ENCODE results near the gene KLF16.
"Not testable (repeated sequence)": the region's sequence is repeated elsewhere in the genome, so short reads cannot be mapped to it uniquely, and the experiment has no call there.

Gene KLF16

DNA sequence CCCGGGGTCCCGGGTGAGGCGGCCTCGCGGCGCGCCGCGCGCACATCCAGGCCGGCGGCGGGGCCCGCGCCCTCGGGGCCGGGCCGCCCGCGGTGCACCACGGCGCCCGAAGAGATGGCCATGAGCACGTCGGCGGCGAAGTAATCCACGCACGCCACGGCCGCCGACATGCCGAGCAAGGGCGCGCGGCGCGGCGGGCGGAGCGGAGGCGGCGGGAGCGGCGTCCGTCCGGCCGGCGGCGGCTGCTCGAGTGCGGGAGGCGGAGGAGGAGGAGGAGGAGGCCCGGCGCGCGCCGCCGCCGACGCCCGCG, at the start of gene KLF16:
Gene KLF16 (minus strand): TSS at position 252 of the 310 bp plus-strand sequence. CDS start 82 bp downstream, at position 170.
- no peak for DNase-seq

DNA sequence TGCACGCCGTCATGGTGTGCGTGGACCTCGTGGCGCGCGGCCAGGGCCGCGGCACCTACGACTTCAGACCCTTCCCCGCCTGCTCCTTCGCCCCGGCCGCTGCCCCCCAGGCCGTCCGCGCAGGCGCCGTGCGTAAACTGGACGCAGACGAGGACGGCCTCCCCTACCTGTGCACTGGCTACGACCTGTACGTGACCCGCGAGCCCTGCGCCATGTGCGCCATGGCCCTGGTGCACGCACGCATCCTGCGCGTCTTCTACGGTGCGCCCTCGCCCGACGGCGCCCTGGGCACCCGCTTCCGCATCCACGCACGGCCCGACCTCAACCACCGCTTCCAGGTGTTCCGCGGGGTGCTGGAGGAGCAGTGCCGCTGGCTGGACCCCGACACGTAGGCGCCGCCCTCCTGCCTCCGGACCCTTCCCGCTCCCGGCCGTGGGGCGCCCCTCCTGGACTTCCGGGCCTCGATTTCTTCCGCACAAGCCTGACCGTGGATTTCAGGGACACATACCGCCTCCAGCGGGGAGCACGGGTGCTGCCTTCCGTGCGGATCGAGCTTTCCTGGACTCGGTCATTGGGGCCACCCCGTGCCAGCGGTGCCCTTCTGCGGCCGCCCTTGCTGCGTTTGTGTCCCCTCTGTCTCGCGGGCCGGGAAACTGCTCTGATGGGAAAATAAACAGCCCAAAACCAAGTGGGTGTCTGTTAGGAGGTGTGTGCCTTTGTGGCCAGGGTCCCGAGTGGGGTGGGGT, 49.6 kb upstream of the KLF16 start:
- no peak for DNase-seq

DNA sequence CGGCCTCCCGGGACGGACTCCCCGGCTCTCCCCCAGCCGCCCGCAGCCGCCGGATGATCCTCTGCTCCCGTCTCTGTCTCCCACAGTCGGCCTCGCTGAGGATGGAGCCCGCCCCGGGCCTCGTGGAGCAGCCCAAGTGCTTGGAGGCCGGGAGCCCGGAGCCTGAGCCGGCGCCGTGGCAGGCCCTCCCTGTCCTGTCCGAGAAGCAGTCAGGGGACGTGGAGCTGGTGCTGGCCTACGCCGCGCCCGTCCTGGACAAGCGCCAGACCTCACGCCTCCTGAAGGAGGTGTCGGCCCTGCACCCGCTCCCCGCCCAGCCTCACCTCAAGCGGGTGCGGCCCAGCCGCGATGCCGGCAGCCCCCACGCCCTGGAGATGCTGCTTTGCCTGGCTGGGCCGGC, 48.6 kb upstream of the KLF16 start:
- no peak for DNase-seq

DNA sequence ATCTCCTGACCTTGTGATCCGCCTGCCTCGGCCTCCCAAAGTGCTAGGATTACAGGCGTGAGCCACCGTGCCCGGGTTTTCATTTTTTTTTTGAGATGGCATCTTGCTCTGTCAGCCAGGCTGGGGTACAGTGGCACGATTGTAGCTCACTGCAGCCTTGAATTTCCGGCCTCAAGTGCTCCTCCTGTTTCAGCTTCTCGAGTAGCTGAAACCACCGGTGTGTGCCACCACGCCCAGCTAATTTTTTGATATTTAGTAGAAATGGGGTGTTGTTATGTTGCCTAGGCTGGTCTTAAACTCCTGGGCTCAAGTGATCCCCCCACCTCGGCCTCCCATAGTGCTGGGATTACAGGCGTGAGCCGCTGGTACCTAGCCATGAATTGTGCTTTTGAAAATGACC, 47.7 kb upstream of the KLF16 start:
- no peak for DNase-seq

- no peak for DNase-seq
Measured at GRCh38 chr19:1910177-1910576, 46.8 kb upstream of the KLF16 start.

- no peak for DNase-seq
Measured at GRCh38 chr19:1909761-1910080, 46.3 kb upstream of the KLF16 start.

- no peak for DNase-seq
Measured at GRCh38 chr19:1908364-1908678, 44.9 kb upstream of the KLF16 start.

DNA sequence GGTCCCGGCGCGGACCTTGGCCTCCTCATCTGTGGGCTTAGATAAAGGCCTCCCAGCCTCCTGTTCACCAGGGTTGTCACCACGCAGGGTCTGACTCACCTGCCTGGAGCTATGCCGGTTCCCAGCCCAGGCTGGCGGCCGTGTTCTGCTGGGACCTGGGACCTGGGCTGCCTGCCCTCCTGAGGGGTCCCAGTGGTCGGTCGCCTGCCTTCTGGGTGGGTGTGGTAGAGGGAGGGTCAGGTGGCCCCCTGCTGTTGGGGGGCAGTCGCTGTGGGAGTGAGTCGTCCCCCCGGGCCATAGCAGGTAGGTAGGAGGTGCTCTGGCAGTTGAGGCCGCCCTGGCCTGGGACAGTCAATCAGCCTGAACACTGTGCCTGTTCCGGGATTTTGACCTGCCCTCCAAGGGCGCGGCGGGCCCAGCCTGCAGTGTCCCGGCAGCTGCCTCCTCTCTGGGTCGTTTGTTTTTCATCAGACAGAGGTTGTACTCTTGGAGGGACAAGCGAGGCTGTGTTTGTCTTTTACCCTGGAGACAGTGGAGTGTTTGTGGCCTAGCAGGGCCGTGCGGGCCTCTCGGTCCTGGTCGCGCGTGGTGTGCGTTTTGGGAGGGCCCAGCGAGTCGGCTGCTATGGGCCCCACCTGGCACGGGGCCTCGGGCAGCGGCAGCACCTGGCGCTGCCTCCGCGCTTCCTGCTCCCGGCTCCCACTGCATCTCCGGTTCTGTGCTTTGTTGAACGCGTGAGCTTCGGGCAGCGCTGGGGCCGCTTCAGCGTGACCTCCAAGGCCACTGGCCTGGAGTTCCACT, 44.4 kb upstream of the KLF16 start:
- no peak for DNase-seq

DNA sequence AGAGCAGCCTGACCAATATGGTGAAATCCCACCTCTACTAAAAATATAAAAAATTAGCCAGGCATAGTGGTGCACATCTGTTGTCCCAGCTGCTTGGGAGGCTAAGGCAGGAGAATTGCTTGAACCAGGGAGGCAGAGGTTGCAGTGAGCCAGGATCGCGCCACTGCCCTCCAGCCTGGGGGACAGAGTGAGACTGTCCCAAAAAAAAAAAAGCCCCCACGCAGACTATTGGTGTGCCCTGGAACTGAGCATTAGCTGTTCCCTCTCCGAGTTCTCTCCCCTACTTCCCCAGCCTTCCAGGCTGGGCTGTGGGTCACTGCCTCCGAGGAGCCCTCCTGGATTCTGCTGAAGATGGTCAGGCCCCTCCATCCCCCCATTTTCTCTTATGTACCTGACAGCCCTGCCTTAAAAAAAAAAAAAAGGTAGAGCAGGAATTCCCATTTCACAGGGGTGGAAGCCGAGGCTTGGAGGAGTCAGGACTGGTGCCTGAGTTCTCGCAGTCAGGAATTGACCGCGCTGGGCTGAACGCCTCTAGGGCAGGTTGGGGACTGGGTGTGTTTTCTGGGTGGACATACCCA, 43.7 kb upstream of the KLF16 start:
- DNase-seq, result no peak

- no peak for DNase-seq
Measured at GRCh38 chr19:1905863-1906375, 42.5 kb upstream of the KLF16 start.

GRCh38 chr19:1905110-1905862, 41.9 kb upstream of the KLF16 start, which contains the start of the genes ADAT3 and SCAMP4:
ADAT3 (plus strand) TSS chr19:1905399; CDS start chr19:1912048, 6,649 bp downstream.
SCAMP4 (plus strand) TSS chr19:1905399; CDS start chr19:1915020, 9,621 bp downstream.
- peak; percentile 92 for DNase-seq

DNA sequence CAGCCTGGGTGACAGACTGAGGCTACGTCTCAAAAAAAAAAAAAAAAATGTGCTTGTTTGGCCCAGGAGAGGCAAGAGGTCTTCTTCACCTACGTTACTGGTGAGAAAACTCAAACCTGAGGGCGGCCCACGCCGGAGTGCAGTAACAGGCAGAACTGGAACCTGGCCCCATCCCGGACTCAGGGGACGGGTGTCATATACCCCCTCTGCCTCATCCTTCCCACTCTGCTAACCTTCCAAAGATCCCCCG, 41.4 kb upstream of the KLF16 start:
- no peak for DNase-seq

GRCh38 chr19:1902923-1903322, 39.5 kb upstream of the KLF16 start:
- no peak for DNase-seq

- no peak for DNase-seq
Measured at GRCh38 chr19:1901940-1902404, 38.6 kb upstream of the KLF16 start.

GRCh38 chr19:1896508-1896907, 33.1 kb upstream of the KLF16 start:
- DNase-seq, result no peak

GRCh38 chr19:1893791-1894190, 30.4 kb upstream of the KLF16 start:
- no peak for DNase-seq

DNA sequence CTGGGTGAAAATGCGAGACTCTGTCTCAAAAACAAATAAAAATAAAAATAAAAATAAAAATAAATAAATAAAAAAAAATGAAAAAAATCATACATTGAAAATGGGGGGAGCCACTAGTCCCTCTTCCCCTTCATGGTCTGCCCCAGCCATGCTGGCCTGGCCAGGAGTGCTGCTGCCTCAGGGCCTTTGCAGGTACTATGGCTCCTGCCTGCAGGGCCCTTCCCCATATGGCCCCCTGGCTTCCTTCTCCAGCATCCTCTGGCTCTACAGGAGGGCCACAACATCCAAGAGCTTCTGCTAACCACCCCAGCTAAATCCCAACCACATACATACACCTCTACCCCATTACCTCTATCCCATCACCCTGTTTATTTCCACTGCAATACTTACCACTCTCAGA, 26.5 kb upstream of the KLF16 start:
- DNase-seq, result no peak

DNA sequence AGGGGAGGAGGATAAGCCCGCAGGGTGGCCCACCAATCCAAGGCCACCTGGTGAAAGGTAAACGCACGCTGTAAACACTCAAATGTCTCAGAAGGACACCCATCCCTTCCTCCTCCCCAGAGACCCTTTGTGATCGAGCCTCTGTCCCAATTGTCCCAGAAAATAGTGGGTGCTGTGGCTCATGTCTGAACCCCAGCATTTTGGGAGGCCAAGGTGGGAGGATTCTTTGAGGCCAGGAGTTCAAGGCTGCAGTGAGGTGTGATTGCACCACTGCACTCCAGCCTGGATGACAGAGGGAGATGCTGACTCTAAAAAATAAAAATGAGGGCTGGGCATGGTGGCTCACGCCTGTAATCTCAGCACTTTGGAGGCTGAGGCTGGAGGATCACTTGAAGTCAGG, 25.0 kb upstream of the KLF16 start:
- no peak for DNase-seq

GRCh38 chr19:1886360-1886759, 23.0 kb upstream of the KLF16 start:
- not testable (repeated sequence) for DNase-seq

DNA sequence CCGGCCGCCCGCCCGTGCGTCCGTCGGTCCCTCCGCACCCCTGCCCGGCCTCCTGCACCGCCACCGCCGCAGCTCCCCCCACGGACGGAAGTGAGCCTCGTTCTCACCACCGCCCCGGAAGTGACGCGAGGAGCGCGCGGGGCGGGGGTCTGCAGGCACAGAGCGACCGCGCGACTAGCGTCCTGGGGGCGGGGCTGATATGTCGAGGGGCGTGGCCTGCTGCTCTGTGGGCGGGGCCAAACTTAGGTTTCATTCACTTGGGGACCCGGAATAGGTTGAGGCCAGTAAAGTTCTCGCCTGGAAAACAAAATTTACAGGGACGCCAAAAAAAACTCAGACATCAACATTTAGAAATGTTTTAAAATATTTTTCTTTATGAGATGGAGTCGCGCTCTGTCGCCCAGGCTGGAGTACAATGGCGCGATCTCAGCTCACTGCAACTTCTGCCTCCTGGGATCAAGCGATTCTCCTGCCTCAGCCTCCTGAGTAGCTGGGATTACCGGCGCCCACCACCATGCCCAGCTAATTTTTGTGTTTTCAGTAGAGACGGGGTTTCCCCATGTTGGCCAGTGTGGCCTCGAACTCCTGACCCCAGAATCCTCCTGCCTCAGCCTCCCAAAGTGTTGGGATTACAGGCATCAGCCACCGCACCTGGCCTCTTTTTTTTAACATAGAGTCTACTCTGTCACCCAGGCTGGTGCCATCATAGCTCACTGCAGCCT, 22.2 kb upstream of the KLF16 start, which contains the start of gene ABHD17A:
Gene ABHD17A (minus strand): TSS at position 99 of the 722 bp plus-strand sequence. CDS start 3,930 bp downstream, outside the sequence.
- peak; percentile 64 for DNase-seq

DNA sequence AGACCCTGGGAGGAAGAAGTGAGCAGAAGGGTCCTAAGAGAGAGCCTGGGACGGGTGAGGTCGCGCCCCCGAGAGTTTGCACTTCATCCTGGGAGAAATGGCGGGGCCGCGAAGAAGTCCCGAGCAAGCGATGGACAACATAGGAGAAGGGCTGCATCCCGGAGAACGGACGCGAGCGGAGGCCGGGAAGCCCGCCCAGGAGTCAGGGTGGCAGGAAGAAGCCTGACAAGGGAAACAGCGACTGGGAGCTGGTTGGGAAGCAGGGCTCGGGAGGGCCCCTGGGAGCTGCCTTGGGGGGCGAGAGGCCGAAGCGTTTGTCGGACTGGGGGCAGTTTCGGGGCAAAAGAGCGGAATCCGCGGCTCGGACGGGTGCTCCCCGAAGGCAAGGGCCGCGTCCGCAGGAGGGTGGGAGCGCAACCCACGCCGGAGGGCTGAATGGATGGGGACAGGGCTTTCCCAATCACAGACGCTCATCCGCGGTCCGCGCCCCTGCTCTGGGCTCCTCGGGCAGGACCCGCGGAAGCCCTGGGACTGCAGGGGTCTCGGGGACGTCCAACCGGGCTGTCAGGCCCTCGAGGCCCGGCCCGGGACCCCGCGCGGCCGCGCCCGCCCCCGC, 21.4 kb upstream of the KLF16 start:
- DNase-seq, result no peak

DNA sequence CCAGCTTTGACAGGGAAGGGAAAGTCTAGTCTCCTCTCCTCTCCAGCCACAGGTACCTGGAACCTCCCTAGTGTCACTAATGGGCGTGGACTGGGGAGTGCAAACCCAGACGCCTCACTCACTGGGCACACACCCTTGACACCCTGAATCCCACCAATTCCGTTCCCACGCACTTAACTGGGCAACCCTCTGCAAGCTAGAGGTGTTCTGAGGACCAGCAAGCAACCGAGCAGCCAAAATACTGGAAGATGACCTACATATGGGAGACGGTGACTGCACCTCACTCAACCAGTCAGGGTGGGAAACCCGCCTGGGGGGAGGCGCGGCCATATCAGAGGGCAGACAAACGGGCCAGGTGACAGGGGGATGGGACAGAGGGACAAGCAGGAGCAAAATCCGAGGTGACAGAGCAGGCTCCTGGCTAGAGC, 20.9 kb upstream of the KLF16 start:
- no peak for DNase-seq
